SU-DHL-6 (cell line): ENCODE results near the gene TNPO1.

Source experiments
- H2AFZ ChIP-seq: fragments of 200-600 bp; sonication (generic); 2 replicates; pipeline ENCODE4 v1.6.1; 2014; ENCODE audit warnings: low read depth, mild to moderate bottlenecking, moderate library complexity, mixed read lengths, antibody characterized with exemption, low read length; ENCODE audit not compliant: severe bottlenecking
- H3F3A ChIP-seq: fragments of 200-600 bp; shearing (Covaris generic); 2 replicates; pipeline ENCODE4 v1.6.0; 2016; ENCODE audit warnings: antibody characterized with exemption, mild to moderate bottlenecking; ENCODE audit not compliant: insufficient read depth
- H3K27ac ChIP-seq: fragments of 200-600 bp; sonication (generic); 2 replicates; pipeline ENCODE4 v1.5.1; 2016; ENCODE audit warnings: low read depth, mild to moderate bottlenecking, low read length, moderate library complexity, mixed read lengths
- H3K27me3 ChIP-seq: fragments of 200-600 bp; sonication (generic), shearing (Covaris generic); 2 replicates; pipeline ENCODE4 v1.6.0; 2014; ENCODE audit warnings: mild to moderate bottlenecking, low read length
- H3K36me3 ChIP-seq: fragments of 200-600 bp; sonication (generic); 2 replicates; pipeline ENCODE4 v1.6.1; 2014; ENCODE audit warnings: mild to moderate bottlenecking, low read length, mixed read lengths
- H3K4me2 ChIP-seq: fragments of 300-600, 200-600 bp; shearing (Covaris generic), sonication (generic); 2 replicates; pipeline ENCODE4 v1.6.0; 2014; ENCODE audit warnings: low read length, low read depth, mild to moderate bottlenecking; ENCODE audit not compliant: poor library complexity, severe bottlenecking
- H3K4me3 ChIP-seq: fragments of 200-600 bp; sonication (generic); 2 replicates; pipeline ENCODE4 v1.5.1; 2014; ENCODE audit warnings: antibody characterized with exemption, low read length, mild to moderate bottlenecking, mixed read lengths; ENCODE audit not compliant: insufficient read depth, poor library complexity, severe bottlenecking
- H3K79me2 ChIP-seq: fragments of 200-600 bp; sonication (generic); 2 replicates; pipeline ENCODE4 v1.6.1; 2014; ENCODE audit warnings: mild to moderate bottlenecking, low read length, moderate library complexity; ENCODE audit not compliant: insufficient read depth
- H3K9ac ChIP-seq: fragments of 200-600 bp; sonication (generic); 2 replicates; pipeline ENCODE4 v1.7.0; 2014; ENCODE audit warnings: mild to moderate bottlenecking, low read length
- H3K9me2 ChIP-seq: fragments of 200-600 bp; sonication (generic); replicated peaks from 2 replicates; pipeline ENCODE4 v1.6.1; 2014; ENCODE audit warnings: low read length; ENCODE audit not compliant: insufficient read depth
- H3K9me3 ChIP-seq: fragments of 200-600 bp; sonication (generic); 2 replicates; pipeline ENCODE4 v1.6.1; 2014; ENCODE audit warnings: low read length, mixed read lengths; ENCODE audit not compliant: insufficient read depth
- H4K20me1 ChIP-seq: fragments of 200-600 bp; sonication (generic); 2 replicates; pipeline ENCODE4 v1.6.1; 2014; ENCODE audit warnings: low read depth, mild to moderate bottlenecking, antibody characterized with exemption, low read length, moderate library complexity, mixed read lengths
- CTCF ChIP-seq: fragments of 200-600 bp; sonication (generic); IDR thresholded peaks from one replicate; pipeline ENCODE4 v1.5.1; 2017; ENCODE audit warnings: antibody characterized with exemption, mild to moderate bottlenecking, low read length, moderate library complexity; ENCODE audit not compliant: insufficient read depth, poor library complexity, severe bottlenecking
- EZH2phosphoT487 ChIP-seq: fragments of 200-600 bp; sonication (generic), shearing (Covaris generic); conservative IDR thresholded peaks from 2 replicates; pipeline ENCODE4 v1.6.1; 2018; ENCODE audit warnings: mild to moderate bottlenecking, antibody characterized with exemption, low read length, moderate library complexity, mixed read lengths

The TNPO1 gene

GRCh38 chr5:72829707-72830106, 13.2 kb downstream of the TNPO1 start:
- Histone ChIP-seq H3K4me3 (no peak overlapping the region), H3K4me2 (no peak overlapping the region), H3K27me3 (no peaks in the 10 kb centered on the region), H3K9me3 (no peaks in the 10 kb centered on the region), H3K27ac (no peak overlapping the region), H4K20me1 (no peaks in the 10 kb centered on the region; the same call in 1 of the 2 replicates), H3K36me3 (no peaks in the 10 kb centered on the region), H3K9ac (no peak overlapping the region), H3K79me2 (no peaks in the 10 kb centered on the region), H2AFZ (no peak overlapping the region), H3K9me2 (no peaks in the 10 kb centered on the region), H3F3A (no peaks in the 10 kb centered on the region)
- TF ChIP-seq EZH2phosphoT487 (no peak), CTCF (no peak)

GRCh38 chr5:72830362-72830761, 13.9 kb downstream of the TNPO1 start:
- Histone ChIP-seq H3K4me2 (no peak overlapping the region), H3K79me2 (no peaks in the 10 kb centered on the region), H3K9me2 (no peaks in the 10 kb centered on the region), H3K27ac (no peak overlapping the region), H3K9ac (no peak overlapping the region), H3K4me3 (no peak overlapping the region), H3F3A (no peaks in the 10 kb centered on the region), H3K9me3 (no peaks in the 10 kb centered on the region), H2AFZ (no peak overlapping the region), H3K27me3 (no peaks in the 10 kb centered on the region), H3K36me3 (no peaks in the 10 kb centered on the region), H4K20me1 (no peaks in the 10 kb centered on the region; the same call in 1 of the 2 replicates)
- TF ChIP-seq CTCF, result no peak
- TF ChIP-seq EZH2phosphoT487, result no peak

GRCh38 chr5:72831685-72832084, 15.2 kb downstream of the TNPO1 start:
- no peaks in the 10 kb centered on the region for H3F3A ChIP-seq
- H3K4me2 ChIP-seq, result no peak overlapping the region
- H4K20me1 ChIP-seq, result no peaks in the 10 kb centered on the region; the same call in 1 of the 2 replicates
- TF ChIP-seq CTCF (no peak), EZH2phosphoT487 (no peak)
- H2AFZ ChIP-seq, result no peak overlapping the region
- H3K79me2 ChIP-seq, result no peaks in the 10 kb centered on the region
- no peak overlapping the region for H3K9ac ChIP-seq
- H3K9me3 ChIP-seq, result no peaks in the 10 kb centered on the region
- no peaks in the 10 kb centered on the region for H3K27me3 ChIP-seq
- H3K4me3 ChIP-seq, result no peak overlapping the region
- H3K36me3 ChIP-seq, result no peaks in the 10 kb centered on the region
- no peak overlapping the region for H3K27ac ChIP-seq
- no peaks in the 10 kb centered on the region for H3K9me2 ChIP-seq
